IPS-NIHi7 (cell line): ENCODE data around the gene PACRG.

Experiments used
- DNase-seq: peaks from one replicate; pipeline ENCODE4 v3.0.0; 2012; ENCODE audit warnings: mixed read lengths; ENCODE audit errors: extremely low spot score

PACRG gene

GRCh38 chr6:162710419-162710818, 17.4 kb upstream of the PACRG start:
- DNase-seq = no peak

GRCh38 chr6:162710936-162711335, 16.8 kb upstream of the PACRG start:
- no peak for DNase-seq

- DNase-seq = no peak
Observed at GRCh38 chr6:162711376-162711775, 16.4 kb upstream of the PACRG start.

- DNase-seq = no peak
Observed at GRCh38 chr6:162712694-162713093, 15.1 kb upstream of the PACRG start.

GRCh38 chr6:162713974-162714780, 13.6 kb upstream of the PACRG start:
- no peak for DNase-seq

GRCh38 chr6:162715601-162716000, 12.2 kb upstream of the PACRG start:
- no peak for DNase-seq

- DNase-seq = no peak
Observed at GRCh38 chr6:162719528-162719927, 8.2 kb upstream of the PACRG start.

GRCh38 chr6:162721404-162721687, 6.4 kb upstream of the PACRG start:
- DNase-seq = no peak

GRCh38 chr6:162722226-162722625, 5.5 kb upstream of the PACRG start:
- DNase-seq = no peak

GRCh38 chr6:162722633-162723032, 5.1 kb upstream of the PACRG start:
- DNase-seq = no peak

GRCh38 chr6:162726947-162727321, 840 bp upstream of the PACRG start:
- no peak for DNase-seq

GRCh38 chr6:162728197-162728596, 423 bp downstream of the PACRG start:
- no peak for DNase-seq

- no peak for DNase-seq
Observed at GRCh38 chr6:162728706-162729105, 932 bp downstream of the PACRG start.

GRCh38 chr6:162730502-162730901, 2.7 kb downstream of the PACRG start:
- DNase-seq = no peak

GRCh38 chr6:162733489-162733888, 5.7 kb downstream of the PACRG start:
- peak; percentile 13 for DNase-seq

- no peak for DNase-seq
Observed at GRCh38 chr6:162736961-162737360, 9.2 kb downstream of the PACRG start.

- no peak for DNase-seq
Observed at GRCh38 chr6:162750776-162751175, 23.0 kb downstream of the PACRG start.

GRCh38 chr6:162751211-162751859, 23.6 kb downstream of the PACRG start:
- no peak for DNase-seq

- DNase-seq = no peak
Observed at GRCh38 chr6:162753775-162754174, 26.0 kb downstream of the PACRG start.

- DNase-seq = no peak
Observed at GRCh38 chr6:162770136-162770535, 42.4 kb downstream of the PACRG start.

- DNase-seq = no peak
Observed at GRCh38 chr6:162770955-162771354, 43.2 kb downstream of the PACRG start.

GRCh38 chr6:162772466-162772865, 44.7 kb downstream of the PACRG start:
- no peak for DNase-seq

- no peak for DNase-seq
Observed at GRCh38 chr6:162773996-162774395, 46.2 kb downstream of the PACRG start.

- DNase-seq = no peak
Observed at GRCh38 chr6:162777091-162777490, 49.3 kb downstream of the PACRG start.
